Esophagus (tissue), 2 donors: ENCODE data around the gene BCAP29. TPM values are rescaled to one million over a fixed set of nuclear protein-coding genes. Genes with fewer than 3 reads are reported as not detected.
"Not testable (repeated sequence)": the region's sequence is repeated elsewhere in the genome, so short reads cannot be mapped to it uniquely, and the experiment has no call there.

Experiments used
- H3K27ac ChIP-seq, 2 donors: one replicate each; pipeline ENCODE4 v1.5.1; 2013; ENCODE audit warnings: low read depth in 2 of 2, mild to moderate bottlenecking in 2 of 2, inconsistent platforms in 1 of 2, low read length in 1 of 2, moderate library complexity in 1 of 2
- H3K27me3 ChIP-seq, 2 donors: one replicate each; pipeline ENCODE4 v1.6.1; 2013; ENCODE audit warnings: low read length in 2 of 2, control low read depth in 1 of 2, mild to moderate bottlenecking in 1 of 2; ENCODE audit not compliant: insufficient read depth in 2 of 2, control insufficient read depth in 1 of 2
- H3K36me3 ChIP-seq, 2 donors: one replicate each; pipeline ENCODE4 v1.6.1; 2013; ENCODE audit warnings: low read length in 1 of 2; ENCODE audit not compliant: control insufficient read depth in 2 of 2, insufficient read depth in 2 of 2
- H3K4me1 ChIP-seq, 2 donors: one replicate each; pipeline ENCODE4 v1.6.1; 2013; ENCODE audit warnings: low read length in 1 of 2; ENCODE audit not compliant: control insufficient read depth in 2 of 2, insufficient read depth in 2 of 2
- H3K4me3 ChIP-seq, 2 donors: one replicate each; pipeline ENCODE4 v1.5.1; 2013; ENCODE audit warnings: low read length in 2 of 2, mild to moderate bottlenecking in 2 of 2, low read depth in 1 of 2, moderate library complexity in 1 of 2
- H3K9me3 ChIP-seq, 2 donors: one replicate each; pipeline ENCODE4 v1.6.1; 2013; ENCODE audit warnings: mild to moderate bottlenecking in 2 of 2, low read depth in 1 of 2, low read length in 1 of 2, moderate library complexity in 1 of 2; ENCODE audit not compliant: control insufficient read depth in 2 of 2, insufficient read depth in 1 of 2
- WGBS, 2 donors: extraction: QIAGEN DNeasy Blood & Tissue Kit; methylation state at CpG; one replicate each; pipeline ENCODE4 v1.1.7; 2013; 5-methylcytosine and 5-hydroxymethylcytosine counted together
- polyA plus RNA-seq, 2 donors: library from polyadenylated mRNA; stranded (reverse); fragments of 200-250 nt; gene quantifications; one replicate each; pipeline ENCODE4 v1.2.3, GENCODE V29; 2013
- donor health status: healthy with polysubstance abuse.
- donor health status: Bipolar disorder and iron deficiency.

Gene BCAP29
- polyA plus RNA-seq, 2 donors, result 46.4 to 49.0 TPM

GRCh38 chr7:107638594-107638993 lies 58.5 kb downstream of the BCAP29 start:
- WGBS, 2 donors, result 85% methylated on average over 1 of the region's 1 CpG
- H3K4me3 ChIP-seq, result no peak overlapping the region
- no peaks in the 10 kb centered on the region for H3K27me3 ChIP-seq
- H3K4me1 ChIP-seq, result no peaks in the 10 kb centered on the region
- H3K9me3 ChIP-seq, result no peaks in the 10 kb centered on the region
- no peaks in the 10 kb centered on the region for H3K36me3 ChIP-seq
- no peak overlapping the region for H3K27ac ChIP-seq

- not testable (repeated sequence) for H3K27me3 ChIP-seq, H3K4me1 ChIP-seq, H3K36me3 ChIP-seq, H3K9me3 ChIP-seq, H3K27ac ChIP-seq, H3K4me3 ChIP-seq
- 97% methylated on average over 2 of the region's 2 CpGs for WGBS, 2 donors
Observed at GRCh38 chr7:107639070-107639469, 59.0 kb downstream of the BCAP29 start.

- Histone ChIP-seq H3K9me3 (no peaks in the 10 kb centered on the region), H3K27me3 (no peaks in the 10 kb centered on the region), H3K27ac (no peak overlapping the region), H3K4me1 (no peaks in the 10 kb centered on the region), H3K36me3 (no peaks in the 10 kb centered on the region), H3K4me3 (no peak overlapping the region)
- 78 to 85% methylated on average over 1 of the region's 1 CpG for WGBS, 2 donors
Observed at GRCh38 chr7:107641676-107642075, 61.6 kb downstream of the BCAP29 start.

GRCh38 chr7:107642501-107642900 lies 62.5 kb downstream of the BCAP29 start:
- no peak overlapping the region for H3K27ac ChIP-seq
- no peaks in the 10 kb centered on the region for H3K36me3 ChIP-seq
- H3K27me3 ChIP-seq, result no peaks in the 10 kb centered on the region
- no peak overlapping the region for H3K4me3 ChIP-seq
- no peaks in the 10 kb centered on the region for H3K4me1 ChIP-seq
- no peaks in the 10 kb centered on the region for H3K9me3 ChIP-seq
- 75 to 83% methylated on average over 4 of the region's 4 CpGs for WGBS, 2 donors

GRCh38 chr7:107643407-107643806 lies 63.4 kb downstream of the BCAP29 start:
- no peak overlapping the region for H3K27ac ChIP-seq
- 73 to 83% methylated on average over 1 of the region's 1 CpG for WGBS, 2 donors
- H3K4me3 ChIP-seq, result no peak overlapping the region
- H3K36me3 ChIP-seq, result no peaks in the 10 kb centered on the region
- no peaks in the 10 kb centered on the region for H3K4me1 ChIP-seq
- H3K9me3 ChIP-seq, result no peaks in the 10 kb centered on the region
- H3K27me3 ChIP-seq, result no peaks in the 10 kb centered on the region

GRCh38 chr7:107643938-107644308 lies 63.9 kb downstream of the BCAP29 start:
- no peak overlapping the region for H3K4me3 ChIP-seq
- H3K27ac ChIP-seq, result no peak overlapping the region
- H3K9me3 ChIP-seq, result no peaks in the 10 kb centered on the region
- no peaks in the 10 kb centered on the region for H3K27me3 ChIP-seq
- no peaks in the 10 kb centered on the region for H3K4me1 ChIP-seq
- H3K36me3 ChIP-seq, result no peaks in the 10 kb centered on the region
- 62 to 89% methylated on average over 1 of the region's 1 CpG for WGBS, 2 donors

- Histone ChIP-seq H3K27me3 (no peaks in the 10 kb centered on the region), H3K4me1 (no peaks in the 10 kb centered on the region), H3K27ac (no peak overlapping the region), H3K9me3 (no peaks in the 10 kb centered on the region), H3K4me3 (no peak overlapping the region), H3K36me3 (no peaks in the 10 kb centered on the region)
- 45 to 60% methylated on average over 9 of the region's 9 CpGs for WGBS, 2 donors
Observed at GRCh38 chr7:107644309-107644974, 64.4 kb downstream of the BCAP29 start.

- Histone ChIP-seq H3K9me3 (no peaks in the 10 kb centered on the region), H3K27ac (no peak overlapping the region), H3K4me1 (no peaks in the 10 kb centered on the region), H3K4me3 (no peak overlapping the region), H3K36me3 (no peaks in the 10 kb centered on the region), H3K27me3 (peaks cover 0 to 3% of the 10 kb centered on the region in 2 donors)
- 90 to 94% methylated on average over 5 of the region's 5 CpGs for WGBS, 2 donors
Observed at GRCh38 chr7:107652642-107653041, 72.6 kb downstream of the BCAP29 start.

- H3K36me3 ChIP-seq, result no peaks in the 10 kb centered on the region
Observed at GRCh38 chr7:107658467-107658866, 78.4 kb downstream of the BCAP29 start.

GRCh38 chr7:107659666-107660065 lies 79.6 kb downstream of the BCAP29 start:
- 74 to 76% methylated on average over 4 of the region's 4 CpGs for WGBS, 2 donors
- Histone ChIP-seq H3K4me1 (peaks cover 10 to 12% of the 10 kb centered on the region in 2 donors), H3K27ac (no peak overlapping the region), H3K36me3 (no peaks in the 10 kb centered on the region), H3K4me3 (no peak overlapping the region), H3K27me3 (peaks cover 0 to 12% of the 10 kb centered on the region in 2 donors), H3K9me3 (no peaks in the 10 kb centered on the region)

More at GRCh38 chr7:107658467-107658866, 78.4 kb downstream of the BCAP29 start:
- H3K4me3 ChIP-seq, result no peak overlapping the region
- no peak overlapping the region for H3K27ac ChIP-seq
- H3K9me3 ChIP-seq, result no peaks in the 10 kb centered on the region
- peaks cover 0 to 10% of the 10 kb centered on the region in 2 donors for H3K27me3 ChIP-seq
- H3K4me1 ChIP-seq, result peaks cover 10 to 12% of the 10 kb centered on the region in 2 donors
